ENCODE measurements around the gene CD19.

DNA sequence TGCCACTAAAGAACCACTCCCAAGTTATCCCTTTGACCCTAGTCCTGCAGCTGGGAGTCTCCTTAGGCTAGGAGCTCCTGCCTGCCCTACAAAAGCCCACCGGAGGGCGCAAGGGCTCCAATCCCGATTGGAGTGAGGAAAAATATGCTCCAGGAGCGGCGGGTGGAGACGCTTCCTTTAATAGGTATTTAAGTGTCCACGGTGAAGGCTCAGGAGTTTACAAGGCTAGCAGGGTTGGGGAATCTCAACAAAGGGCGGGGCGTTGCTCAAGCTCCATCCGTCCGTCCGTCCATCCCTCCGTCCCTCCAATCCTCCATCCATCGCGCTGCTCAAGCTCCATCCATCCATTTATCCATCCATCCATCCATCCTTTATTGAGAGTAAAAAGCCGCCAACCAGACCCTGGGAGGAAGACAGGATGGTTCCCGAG is 42.3 kb downstream of the CD19 start:
- peak in 2 of 3 donors; percentile 33 to 44 for TF ChIP-seq CTCF (IDR thresholded peaks at IDR 0.05)
- no peak for TF ChIP-seq POLR2AphosphoS5 (IDR thresholded peaks at IDR 0.05)
